OCI-LY1 (cell line): ENCODE data around the gene C1orf35.

Source experiments
- EZH2 ChIP-seq: fragments of 200-600 bp; sonication (generic), shearing (Covaris generic); IDR thresholded peaks from 2 replicates; pipeline ENCODE4 v1.8.0; 2017; ENCODE audit warnings: borderline replicate concordance, mixed run types, mild to moderate bottlenecking, antibody characterized with exemption, low read length, moderate library complexity, mixed read lengths
- TF ChIP-seq, protein P1 (sequence below): fragments of 200-600 bp; sonication (generic), shearing (Covaris generic); IDR thresholded peaks from 2 replicates; pipeline ENCODE4 v1.5.1; 2017; ENCODE audit warnings: mild to moderate bottlenecking, antibody characterized with exemption, low read length, moderate library complexity, mixed read lengths

DNA sequence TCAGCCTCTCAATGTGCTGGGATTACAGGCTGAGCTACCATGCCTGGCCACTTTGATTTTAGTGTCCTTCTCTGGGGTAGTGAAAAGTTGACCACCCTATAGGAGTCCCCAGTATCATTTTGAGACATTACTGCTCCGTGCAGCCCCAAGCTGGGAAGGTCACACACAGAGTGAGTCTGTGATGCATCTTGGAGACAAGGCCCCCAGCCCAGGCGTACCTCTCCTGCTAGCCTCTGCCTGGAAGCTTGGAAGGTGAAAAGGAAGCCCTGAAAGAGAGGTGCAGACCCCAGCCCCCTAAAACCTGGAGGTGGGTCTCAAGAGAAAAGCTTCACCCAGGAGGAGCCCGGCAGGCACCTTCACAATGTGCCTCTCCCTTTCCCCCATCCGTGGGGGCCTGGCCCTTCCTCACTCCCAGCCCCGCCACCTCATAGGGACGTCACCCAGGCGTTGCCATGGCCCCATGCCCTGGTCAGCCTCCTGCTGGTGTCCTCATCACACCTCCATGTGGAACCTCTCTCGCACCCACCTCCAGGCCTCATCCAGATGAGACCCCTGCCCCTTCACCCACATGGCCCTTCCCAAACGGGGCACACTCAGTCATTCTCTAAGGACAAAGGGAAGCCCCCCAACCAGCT, 26.2 kb downstream of the C1orf35 start:
- TF ChIP-seq, protein P1, sequence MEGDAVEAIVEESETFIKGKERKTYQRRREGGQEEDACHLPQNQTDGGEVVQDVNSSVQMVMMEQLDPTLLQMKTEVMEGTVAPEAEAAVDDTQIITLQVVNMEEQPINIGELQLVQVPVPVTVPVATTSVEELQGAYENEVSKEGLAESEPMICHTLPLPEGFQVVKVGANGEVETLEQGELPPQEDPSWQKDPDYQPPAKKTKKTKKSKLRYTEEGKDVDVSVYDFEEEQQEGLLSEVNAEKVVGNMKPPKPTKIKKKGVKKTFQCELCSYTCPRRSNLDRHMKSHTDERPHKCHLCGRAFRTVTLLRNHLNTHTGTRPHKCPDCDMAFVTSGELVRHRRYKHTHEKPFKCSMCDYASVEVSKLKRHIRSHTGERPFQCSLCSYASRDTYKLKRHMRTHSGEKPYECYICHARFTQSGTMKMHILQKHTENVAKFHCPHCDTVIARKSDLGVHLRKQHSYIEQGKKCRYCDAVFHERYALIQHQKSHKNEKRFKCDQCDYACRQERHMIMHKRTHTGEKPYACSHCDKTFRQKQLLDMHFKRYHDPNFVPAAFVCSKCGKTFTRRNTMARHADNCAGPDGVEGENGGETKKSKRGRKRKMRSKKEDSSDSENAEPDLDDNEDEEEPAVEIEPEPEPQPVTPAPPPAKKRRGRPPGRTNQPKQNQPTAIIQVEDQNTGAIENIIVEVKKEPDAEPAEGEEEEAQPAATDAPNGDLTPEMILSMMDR: no peak
- no peak for TF ChIP-seq EZH2
